IPS-20b (cell line): ENCODE results near the gene PRKG1.
"Not testable (repeated sequence)": the region's sequence is repeated elsewhere in the genome, so short reads cannot be mapped to it uniquely, and the experiment has no call there.

Experiments
- H3K27ac ChIP-seq: one replicate; pipeline ENCODE4 v1.5.1; 2013; ENCODE audit warnings: low read length
- H3K27me3 ChIP-seq: 2 replicates; pipeline ENCODE4 v1.6.1; 2013; ENCODE audit warnings: mild to moderate bottlenecking, low read length, inconsistent platforms; ENCODE audit not compliant: insufficient read depth
- H3K36me3 ChIP-seq: 2 replicates; pipeline ENCODE4 v1.6.1; 2013; ENCODE audit warnings: low read depth, mild to moderate bottlenecking, inconsistent platforms, low read length, moderate library complexity; ENCODE audit not compliant: insufficient read depth
- H3K4me1 ChIP-seq: 2 replicates; pipeline ENCODE4 v1.6.1; 2013; ENCODE audit warnings: mild to moderate bottlenecking, control low read depth, inconsistent platforms, low read length, moderate library complexity; ENCODE audit not compliant: insufficient read depth
- H3K4me3 ChIP-seq: 2 replicates; pipeline ENCODE4 v1.5.1; 2013; ENCODE audit warnings: mild to moderate bottlenecking, low read length, inconsistent platforms
- H3K9ac ChIP-seq: 2 replicates; pipeline ENCODE4 v1.6.1; 2013; ENCODE audit warnings: low read depth, mild to moderate bottlenecking, inconsistent platforms, low read length, moderate library complexity
- H3K9me3 ChIP-seq: 2 replicates; pipeline ENCODE4 v1.6.1; 2013; ENCODE audit warnings: mild to moderate bottlenecking, low read depth, low read length, inconsistent platforms; ENCODE audit not compliant: insufficient read depth

Gene PRKG1

DNA sequence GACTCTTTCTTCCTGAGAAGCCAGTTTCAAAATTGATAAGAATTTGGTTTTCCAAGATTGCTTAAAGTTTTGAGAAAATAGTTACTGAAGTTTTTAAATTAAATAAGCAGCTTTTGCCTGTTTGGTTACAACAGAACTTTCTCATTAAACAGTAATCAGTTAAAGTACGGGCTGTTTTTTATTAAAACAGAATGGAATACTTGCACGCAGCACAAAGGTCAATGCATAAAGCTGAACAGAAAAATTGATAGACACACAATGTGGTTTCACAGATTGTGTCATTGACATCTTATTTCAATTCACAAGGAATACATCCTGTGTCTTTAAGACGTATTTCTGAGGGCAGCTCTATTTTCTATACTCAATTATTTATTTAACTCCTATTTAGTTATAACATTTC is 192.2 kb downstream of the PRKG1 start:
- Histone ChIP-seq H3K9ac (peak overlapping the region; percentile 18; the same call in 1 of the 2 replicates), H3K9me3 (no peaks in the 10 kb centered on the region), H3K36me3 (no peaks in the 10 kb centered on the region), H3K27ac (no peak overlapping the region), H3K27me3 (no peaks in the 10 kb centered on the region), H3K4me1 (peaks cover 46% of the 10 kb centered on the region; the same call in 1 of the 2 replicates), H3K4me3 (no peak overlapping the region)

DNA sequence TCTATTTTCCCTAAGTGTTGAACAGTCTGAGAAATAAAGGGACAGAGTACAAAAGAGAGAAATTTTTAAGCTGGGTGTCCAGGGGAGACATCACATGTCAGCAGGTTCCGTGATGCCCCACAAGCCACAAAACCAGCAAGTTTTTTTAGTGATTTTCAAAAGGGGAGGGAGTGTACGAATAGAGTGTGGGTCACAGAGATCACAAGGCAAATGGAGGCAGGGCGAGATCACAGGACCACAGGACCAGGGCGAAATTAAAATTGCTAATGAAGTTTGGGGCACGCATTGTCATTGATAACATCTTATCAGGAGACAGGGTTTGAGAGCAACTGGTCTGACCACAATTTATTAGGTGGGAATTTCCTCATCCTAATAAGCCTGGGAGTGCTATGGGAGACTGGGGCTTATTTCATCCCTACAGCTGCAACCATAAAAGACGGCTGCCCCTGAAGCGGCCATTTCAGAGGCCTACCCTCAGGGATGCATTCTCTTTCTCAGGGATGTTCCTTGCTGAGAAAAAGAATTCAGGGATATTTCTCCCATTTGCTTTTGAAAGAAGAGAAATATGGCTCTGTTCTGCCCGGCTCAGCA is 193.8 kb downstream of the PRKG1 start:
- H3K27ac ChIP-seq = peak overlapping the region; percentile 29
- H3K27me3 ChIP-seq, H3K36me3 ChIP-seq, H3K9me3 ChIP-seq: not testable (repeated sequence)
- H3K4me1 ChIP-seq = peaks cover 45% of the 10 kb centered on the region; the same call in 1 of the 2 replicates
- peak overlapping the region; percentile 70; the same call in 1 of the 2 replicates for H3K9ac ChIP-seq
- H3K4me3 ChIP-seq = peak overlapping the region; percentile 29; the same call in 1 of the 2 replicates

DNA sequence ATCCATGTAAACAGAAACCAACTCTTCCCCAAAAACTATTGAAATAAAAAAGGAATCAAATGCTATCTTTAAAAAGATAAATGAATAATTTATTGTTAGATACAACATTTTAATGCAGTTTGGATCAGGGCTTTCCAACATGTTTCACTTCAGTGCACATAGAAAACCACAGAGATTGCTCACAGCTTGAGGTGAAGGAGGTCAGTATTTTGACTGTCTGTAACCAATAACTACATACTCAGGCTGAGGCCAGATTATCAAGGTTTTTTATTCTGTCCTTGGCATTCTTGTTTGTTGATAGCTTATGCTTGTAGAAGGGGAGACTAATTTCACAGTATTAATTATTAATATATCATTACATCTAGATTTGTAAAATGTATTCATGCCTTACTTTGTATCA is 195.5 kb downstream of the PRKG1 start:
- Histone ChIP-seq H3K9me3 (no peaks in the 10 kb centered on the region), H3K36me3 (no peaks in the 10 kb centered on the region), H3K4me1 (peaks cover 34% of the 10 kb centered on the region; the same call in 1 of the 2 replicates), H3K9ac (no peak overlapping the region), H3K4me3 (no peak overlapping the region), H3K27me3 (no peaks in the 10 kb centered on the region), H3K27ac (no peak overlapping the region)

DNA sequence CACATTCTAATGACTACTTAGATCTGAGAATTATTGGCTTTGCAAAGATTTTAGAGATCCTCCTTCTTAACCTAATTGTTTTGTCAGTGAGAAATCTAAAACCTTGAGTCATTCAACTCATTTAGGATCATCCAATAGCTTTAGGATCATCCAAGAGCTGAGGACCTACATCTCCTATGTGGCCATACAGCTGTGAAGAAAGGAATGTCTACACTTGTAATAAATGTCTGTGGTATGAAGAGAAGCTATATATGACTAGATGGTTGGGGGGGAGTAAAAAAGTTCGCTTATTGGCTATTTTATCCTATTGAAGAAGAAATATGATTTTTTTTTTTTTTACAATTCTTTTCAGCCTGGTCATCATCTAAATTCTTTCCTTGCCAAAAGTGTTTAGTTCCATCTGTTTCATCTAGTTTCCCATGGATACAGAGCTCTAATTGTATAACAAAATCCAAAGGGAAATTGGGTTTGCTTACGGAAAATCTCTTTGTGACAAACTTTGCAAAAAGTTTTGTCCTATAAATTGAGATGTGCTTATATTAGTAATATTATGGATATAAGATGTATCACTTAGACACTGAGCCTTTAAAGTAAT is 196.7 kb downstream of the PRKG1 start:
- Histone ChIP-seq H3K27ac (no peak overlapping the region), H3K27me3 (no peaks in the 10 kb centered on the region), H3K4me3 (no peak overlapping the region), H3K9ac (no peak overlapping the region), H3K36me3 (no peaks in the 10 kb centered on the region), H3K4me1 (peaks cover 28% of the 10 kb centered on the region; the same call in 1 of the 2 replicates), H3K9me3 (no peaks in the 10 kb centered on the region)

DNA sequence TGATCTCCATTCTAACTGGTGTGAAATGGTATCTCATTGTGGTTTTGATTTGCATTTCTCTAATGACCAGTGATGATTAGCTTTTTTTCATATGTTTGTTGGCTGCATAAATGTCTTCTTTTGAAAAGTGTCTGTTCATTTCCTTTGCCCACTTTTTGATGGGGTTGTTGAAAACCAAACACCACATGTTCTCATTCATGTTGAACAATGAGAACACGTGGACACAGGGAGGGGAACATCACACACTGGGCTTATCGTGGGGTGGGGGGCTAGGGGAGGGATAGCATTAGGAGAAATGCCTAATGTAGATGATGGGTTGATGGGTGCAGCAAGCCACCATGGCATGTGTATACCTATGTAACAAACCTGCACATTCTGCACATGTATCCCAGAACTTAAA is 197.8 kb downstream of the PRKG1 start:
- H3K9me3 ChIP-seq, H3K36me3 ChIP-seq, H3K4me3 ChIP-seq, H3K27ac ChIP-seq, H3K9ac ChIP-seq, H3K27me3 ChIP-seq: not testable (repeated sequence)
- H3K4me1 ChIP-seq = peaks cover 18% of the 10 kb centered on the region; the same call in 1 of the 2 replicates

DNA sequence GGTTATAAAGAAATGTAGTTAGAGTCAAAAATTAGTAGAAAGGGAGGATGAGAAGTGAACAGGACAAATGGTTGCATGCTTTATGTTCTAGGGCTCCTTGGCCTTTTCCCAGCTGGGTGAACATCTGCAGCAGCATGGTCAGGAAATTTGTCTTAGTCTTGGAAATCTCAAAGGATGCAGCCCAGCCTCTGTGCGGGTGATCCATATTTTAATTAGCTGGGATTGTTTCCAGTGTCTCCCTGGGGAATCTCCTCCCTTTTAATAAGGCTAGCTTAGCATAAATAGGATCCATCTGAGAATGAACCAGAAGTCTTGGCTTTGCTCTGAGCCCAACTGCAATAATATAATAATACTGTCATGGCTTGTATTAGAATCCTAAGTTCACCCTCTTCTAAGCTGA is 198.3 kb downstream of the PRKG1 start:
- H3K27ac ChIP-seq = no peak overlapping the region
- no peaks in the 10 kb centered on the region for H3K27me3 ChIP-seq
- H3K36me3 ChIP-seq = no peaks in the 10 kb centered on the region
- no peak overlapping the region for H3K4me3 ChIP-seq
- H3K4me1 ChIP-seq = peaks cover 16% of the 10 kb centered on the region; the same call in 1 of the 2 replicates
- H3K9ac ChIP-seq = no peak overlapping the region
- H3K9me3 ChIP-seq = no peaks in the 10 kb centered on the region

DNA sequence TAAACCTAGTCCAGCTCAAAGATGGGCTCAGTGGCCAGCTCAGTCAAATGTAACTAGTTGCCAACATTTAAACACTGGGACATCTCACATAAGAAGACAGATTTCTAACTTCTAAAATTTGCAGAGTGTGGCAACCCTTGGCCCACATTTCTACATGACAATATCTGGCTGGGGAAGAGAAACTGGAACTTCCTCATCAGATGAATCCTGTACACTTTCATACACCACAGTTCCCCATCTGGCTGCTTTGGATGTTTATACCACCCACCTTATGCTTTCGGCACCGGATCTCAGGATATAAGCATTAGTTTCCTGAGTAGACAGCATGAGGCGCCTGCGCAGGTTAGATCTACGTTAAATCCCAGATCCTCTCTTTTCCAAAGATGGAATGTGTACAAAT is 199.3 kb downstream of the PRKG1 start:
- no peak overlapping the region for H3K9ac ChIP-seq
- no peaks in the 10 kb centered on the region for H3K36me3 ChIP-seq
- H3K9me3 ChIP-seq = no peaks in the 10 kb centered on the region
- H3K4me3 ChIP-seq = no peak overlapping the region
- peaks cover 13% of the 10 kb centered on the region; the same call in 1 of the 2 replicates for H3K4me1 ChIP-seq
- H3K27me3 ChIP-seq = no peaks in the 10 kb centered on the region
- no peak overlapping the region for H3K27ac ChIP-seq

DNA sequence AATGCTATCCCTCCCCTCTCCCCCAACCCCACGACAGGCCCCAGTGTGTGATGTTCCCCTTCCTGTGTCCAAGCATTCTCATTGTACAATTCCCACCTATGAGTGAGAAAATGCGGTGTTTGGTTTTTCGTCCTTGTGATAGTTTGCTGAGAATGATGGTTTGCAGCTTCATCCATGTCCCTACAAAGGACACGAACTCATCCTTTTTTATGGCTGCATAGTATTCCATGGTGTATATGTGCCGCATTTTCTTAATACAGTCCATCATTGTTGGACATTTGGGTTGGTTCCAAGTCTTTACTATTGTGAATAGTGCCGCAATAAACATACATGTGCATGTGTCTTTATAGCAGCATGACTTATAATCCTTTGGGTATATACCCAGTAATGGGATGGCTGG is 201.8 kb downstream of the PRKG1 start:
- H3K36me3 ChIP-seq, H3K4me3 ChIP-seq, H3K9ac ChIP-seq, H3K9me3 ChIP-seq, H3K27ac ChIP-seq, H3K27me3 ChIP-seq, H3K4me1 ChIP-seq: not testable (repeated sequence)

DNA sequence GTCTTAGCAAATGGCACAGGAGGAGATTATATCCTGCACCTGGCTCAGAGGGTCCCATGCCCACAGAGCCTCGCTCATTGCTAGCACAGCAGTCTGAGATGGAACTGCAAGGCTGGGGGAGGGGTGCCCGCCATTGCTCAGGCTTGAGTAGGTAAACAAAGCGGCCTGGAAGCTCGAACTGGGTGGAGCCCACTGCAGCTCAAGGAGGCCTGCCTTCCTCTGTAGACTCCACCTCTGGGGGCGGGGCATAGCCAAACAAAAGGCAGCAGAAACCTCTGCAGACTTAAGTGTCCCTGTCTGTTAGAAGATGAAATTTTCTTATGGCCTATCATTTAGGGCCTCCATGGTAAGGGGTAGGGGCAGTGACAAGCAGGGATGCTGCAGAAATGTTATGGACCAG is 207.1 kb downstream of the PRKG1 start:
- not testable (repeated sequence) for H3K27ac ChIP-seq, H3K27me3 ChIP-seq, H3K9ac ChIP-seq, H3K36me3 ChIP-seq, H3K4me1 ChIP-seq, H3K9me3 ChIP-seq, H3K4me3 ChIP-seq

DNA sequence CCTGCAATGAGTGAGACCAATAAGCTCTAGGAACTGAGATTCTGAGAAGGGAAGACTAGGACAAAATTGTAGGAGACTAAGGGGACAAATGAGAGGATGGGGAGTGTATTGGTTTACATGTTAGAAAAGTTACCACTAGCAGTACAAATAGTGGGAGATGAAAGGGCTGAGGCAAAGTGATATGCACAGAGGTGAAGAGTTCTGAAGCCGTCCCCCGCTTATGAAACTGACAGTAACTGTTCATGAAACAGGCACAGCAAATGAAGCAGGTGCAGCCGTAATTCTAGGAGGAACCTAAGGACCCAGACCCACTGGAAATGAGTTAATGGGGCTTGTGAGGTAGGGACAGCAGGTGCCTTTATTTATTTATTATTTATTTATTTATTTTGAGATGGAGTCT is 211.3 kb downstream of the PRKG1 start:
- H3K4me3 ChIP-seq = no peak overlapping the region
- H3K27ac ChIP-seq = no peak overlapping the region
- H3K9ac ChIP-seq = no peak overlapping the region
- no peaks in the 10 kb centered on the region for H3K36me3 ChIP-seq
- no peaks in the 10 kb centered on the region for H3K27me3 ChIP-seq
- no peaks in the 10 kb centered on the region for H3K9me3 ChIP-seq
- peaks cover 3% of the 10 kb centered on the region; the same call in 1 of the 2 replicates for H3K4me1 ChIP-seq

DNA sequence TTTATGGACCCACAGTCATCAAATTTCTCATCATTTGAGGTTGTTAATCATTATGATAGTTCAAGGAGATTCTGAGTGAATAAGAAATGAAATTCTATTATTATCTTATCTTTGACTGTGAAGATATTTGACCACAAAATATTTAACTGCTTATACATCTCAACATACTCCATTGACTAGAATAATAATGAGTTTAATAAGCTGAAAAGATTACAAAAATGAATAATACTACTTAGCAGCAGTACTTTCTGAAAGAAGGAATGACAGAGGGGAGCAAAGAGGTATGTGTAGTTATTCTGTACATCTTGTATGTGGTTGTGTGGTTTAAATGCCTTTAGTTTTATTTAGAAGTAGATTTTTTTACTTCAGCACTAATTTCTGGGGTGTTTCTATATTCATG is 214.2 kb downstream of the PRKG1 start:
- Histone ChIP-seq H3K4me1 (peaks cover 3% of the 10 kb centered on the region; the same call in 1 of the 2 replicates), H3K27me3 (no peaks in the 10 kb centered on the region), H3K27ac (no peak overlapping the region), H3K9ac (no peak overlapping the region), H3K9me3 (no peaks in the 10 kb centered on the region), H3K36me3 (no peaks in the 10 kb centered on the region), H3K4me3 (no peak overlapping the region)

DNA sequence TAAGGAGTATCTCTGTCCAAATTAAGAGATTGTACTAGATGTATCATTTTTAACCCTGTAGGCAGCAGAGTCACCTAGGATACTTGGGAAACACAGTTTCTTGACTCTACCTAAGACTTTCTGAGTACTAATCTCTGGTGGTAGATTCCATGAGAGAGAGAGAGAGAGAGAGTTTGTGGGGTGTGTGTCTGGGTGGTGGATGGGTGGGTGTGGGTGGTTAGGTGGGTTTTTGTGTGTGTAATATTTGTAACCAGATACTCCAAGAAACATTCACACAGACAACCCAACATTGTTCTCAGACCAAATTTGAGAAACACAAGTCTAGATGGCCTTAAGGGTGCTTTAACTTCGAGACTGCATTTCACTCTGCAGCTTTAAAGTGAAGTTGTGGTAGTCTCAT is 215.2 kb downstream of the PRKG1 start:
- Histone ChIP-seq H3K27me3 (no peaks in the 10 kb centered on the region), H3K4me1 (no peaks in the 10 kb centered on the region), H3K27ac (no peak overlapping the region), H3K9ac (no peak overlapping the region), H3K36me3 (no peaks in the 10 kb centered on the region), H3K9me3 (no peaks in the 10 kb centered on the region), H3K4me3 (no peak overlapping the region)
